Stomach smooth muscle (tissue), 2 donors: ENCODE data around the gene COQ9.

Experiments used
- H3K27ac ChIP-seq: one replicate; pipeline ENCODE4 v1.7.0; 2013; ENCODE audit warnings: mild to moderate bottlenecking, low read length, inconsistent platforms
- H3K27me3 ChIP-seq, 2 donors: one replicate each; pipeline ENCODE4 v1.7.0; 2013; ENCODE audit warnings: low read length in 2 of 2; ENCODE audit not compliant: insufficient read depth in 2 of 2, control insufficient read depth in 1 of 2
- H3K36me3 ChIP-seq, 2 donors: one replicate each; pipeline ENCODE4 v1.7.0; 2013; ENCODE audit warnings: low read length in 2 of 2; ENCODE audit not compliant: control insufficient read depth in 2 of 2, insufficient read depth in 2 of 2
- H3K4me1 ChIP-seq: one replicate; pipeline ENCODE4 v1.7.0; 2013; ENCODE audit warnings: low read length; ENCODE audit not compliant: control insufficient read depth, insufficient read depth
- H3K4me3 ChIP-seq, 2 donors: one replicate each; pipeline ENCODE4 v1.7.0; 2013; ENCODE audit warnings: low read length in 2 of 2
- H3K9ac ChIP-seq, 2 donors: one replicate each; pipeline ENCODE4 v1.7.0; 2013; ENCODE audit warnings: low read length in 2 of 2, mild to moderate bottlenecking in 1 of 2
- H3K9me3 ChIP-seq, 2 donors: one replicate each; pipeline ENCODE4 v1.7.0; 2013; ENCODE audit warnings: low read length in 2 of 2; ENCODE audit not compliant: control insufficient read depth in 2 of 2
- donor health status: healthy.
- donor health status: Pancreatic carcinoma.

The COQ9 gene

DNA sequence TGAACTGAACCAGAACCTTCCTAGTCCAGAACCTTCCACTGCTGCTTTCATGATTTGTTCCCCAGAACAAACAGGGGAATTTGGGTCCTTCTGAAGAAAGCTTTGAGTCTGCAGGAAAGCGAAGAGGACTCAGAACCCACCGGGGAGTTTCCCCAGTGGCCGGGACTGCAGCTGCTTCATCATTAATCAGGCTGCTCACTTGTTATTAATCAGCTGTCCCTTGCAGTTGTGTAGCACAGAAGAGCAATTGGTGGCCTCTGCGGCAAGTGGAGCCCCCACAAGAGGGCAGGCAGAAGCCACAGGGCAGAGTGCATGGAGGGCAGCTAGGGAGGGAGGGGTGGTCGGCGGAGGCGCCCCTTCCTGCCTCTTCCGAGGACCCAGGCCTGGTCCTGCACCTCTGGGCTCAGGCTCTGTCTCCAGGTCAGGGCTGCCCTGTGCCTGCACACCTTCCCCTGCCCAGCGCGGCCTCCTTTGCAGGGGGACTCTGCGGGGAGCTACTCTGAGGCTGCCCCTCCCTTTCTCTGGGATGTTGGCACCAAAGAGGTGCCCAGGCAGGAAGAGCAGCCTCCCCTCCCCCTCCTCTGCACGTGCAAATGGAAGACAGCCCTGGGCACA lies 35.8 kb upstream of the COQ9 start:
- Histone ChIP-seq H3K9me3 (no peaks in the 10 kb centered on the region), H3K9ac (no peak overlapping the region), H3K27ac (no peak overlapping the region), H3K36me3 (no peaks in the 10 kb centered on the region), H3K27me3 (peaks cover 2% of the 10 kb centered on the region in 2 donors), H3K4me3 (no peak overlapping the region), H3K4me1 (peaks cover 6% of the 10 kb centered on the region)

DNA sequence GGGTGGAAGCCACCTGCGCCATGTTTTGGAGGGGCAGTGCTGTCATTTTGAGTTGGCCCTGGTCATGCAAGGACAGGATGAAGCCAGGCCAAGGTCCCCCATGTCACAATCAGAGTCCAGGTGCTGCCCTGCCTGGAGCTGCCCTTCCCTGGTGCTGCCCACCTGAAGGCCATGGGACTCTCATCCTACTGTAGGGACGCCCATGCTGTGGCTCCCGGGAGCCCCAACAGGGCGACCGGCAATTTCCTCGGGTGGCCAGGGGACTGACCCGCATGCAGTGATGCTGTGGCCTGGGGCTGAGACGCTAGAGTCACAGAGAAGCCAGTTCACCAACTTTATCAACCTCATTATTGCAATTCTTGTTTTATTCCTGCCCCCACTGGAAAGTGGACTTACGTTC lies 34.7 kb upstream of the COQ9 start:
- H3K9ac ChIP-seq = no peak overlapping the region
- no peak overlapping the region for H3K4me3 ChIP-seq
- peaks cover 15% of the 10 kb centered on the region for H3K4me1 ChIP-seq

DNA sequence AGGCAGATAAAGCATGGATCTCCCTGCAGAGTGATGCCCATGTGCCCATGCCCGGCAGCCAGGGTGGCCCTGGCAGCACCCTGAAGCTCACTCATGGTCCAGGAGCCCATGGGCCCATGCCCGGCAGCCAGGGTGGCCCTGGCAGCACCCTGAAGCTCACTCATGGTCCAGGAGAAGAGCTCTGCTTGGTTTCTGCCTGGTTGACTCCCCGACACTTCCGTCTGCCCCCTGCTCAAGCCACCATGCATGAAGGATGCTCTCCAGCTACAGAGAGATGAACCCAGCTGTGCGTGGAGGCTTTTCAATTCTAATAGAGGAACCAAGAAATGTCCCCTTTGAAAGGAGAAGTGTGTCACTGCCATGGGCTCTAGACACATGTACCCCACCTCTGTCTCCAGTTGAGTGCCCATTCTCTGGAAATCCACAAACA lies 34.0 kb upstream of the COQ9 start:
- H3K4me1 ChIP-seq = peaks cover 15% of the 10 kb centered on the region
- H3K27ac ChIP-seq = no peak overlapping the region
- no peaks in the 10 kb centered on the region for H3K36me3 ChIP-seq
- no peak overlapping the region for H3K9ac ChIP-seq
- no peaks in the 10 kb centered on the region for H3K9me3 ChIP-seq
- peaks cover 2% of the 10 kb centered on the region in 2 donors for H3K27me3 ChIP-seq
- H3K4me3 ChIP-seq = no peak overlapping the region

More for the DNA sequence above, 34.7 kb upstream of the COQ9 start:
- Histone ChIP-seq H3K27me3 (peaks cover 2% of the 10 kb centered on the region in 2 donors), H3K36me3 (no peaks in the 10 kb centered on the region), H3K9me3 (no peaks in the 10 kb centered on the region), H3K27ac (no peak overlapping the region)

DNA sequence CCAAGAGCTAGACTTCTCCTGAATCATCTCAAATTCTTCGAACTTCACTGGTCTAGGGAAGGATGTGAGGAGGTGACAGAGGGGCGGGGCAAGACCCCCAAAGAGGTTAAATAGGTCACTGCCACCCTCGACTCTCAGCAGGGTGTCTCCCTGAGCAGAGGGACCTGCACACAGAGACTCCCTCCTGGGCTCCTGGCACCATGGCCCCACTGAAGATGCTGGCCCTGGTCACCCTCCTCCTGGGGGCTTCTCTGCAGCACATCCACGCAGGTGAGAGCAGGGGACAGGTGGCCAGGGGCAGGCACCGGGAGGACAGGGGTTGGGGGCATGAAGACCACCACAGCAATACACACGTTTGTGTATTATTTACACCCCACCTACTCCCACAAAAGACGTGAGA lies 33.5 kb upstream of the COQ9 start:
- H3K4me3 ChIP-seq = no peak overlapping the region
- H3K9me3 ChIP-seq = no peaks in the 10 kb centered on the region
- H3K36me3 ChIP-seq = no peaks in the 10 kb centered on the region
- no peak overlapping the region for H3K9ac ChIP-seq
- no peak overlapping the region for H3K27ac ChIP-seq
- H3K4me1 ChIP-seq = peaks cover 18% of the 10 kb centered on the region
- H3K27me3 ChIP-seq = peaks cover 2% of the 10 kb centered on the region in 2 donors

DNA sequence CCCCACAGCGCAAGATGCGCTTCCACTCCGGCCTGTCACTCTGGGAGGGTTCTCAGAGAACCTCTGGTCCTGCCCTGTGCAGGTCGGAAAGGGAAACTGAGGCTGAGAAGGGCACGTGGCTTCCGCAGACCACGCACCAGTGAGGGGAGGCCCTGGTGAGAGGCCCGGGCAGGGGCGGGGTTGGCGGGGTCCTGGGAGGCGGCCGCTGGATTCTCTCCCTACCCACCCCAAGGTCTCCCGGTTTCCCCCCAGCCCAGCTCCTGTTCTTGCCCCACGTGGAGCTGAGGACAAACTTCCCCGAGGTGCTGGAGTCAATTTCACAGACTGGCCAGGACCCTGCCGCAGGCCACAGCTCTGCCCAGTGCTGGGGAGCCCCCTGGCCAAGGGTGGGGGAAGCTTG lies 31.2 kb upstream of the COQ9 start:
- Histone ChIP-seq H3K27ac (no peak overlapping the region), H3K4me1 (peaks cover 19% of the 10 kb centered on the region), H3K9ac (no peak overlapping the region), H3K4me3 (no peak overlapping the region), H3K36me3 (no peaks in the 10 kb centered on the region), H3K27me3 (peaks cover 0 to 2% of the 10 kb centered on the region in 2 donors), H3K9me3 (no peaks in the 10 kb centered on the region)

DNA sequence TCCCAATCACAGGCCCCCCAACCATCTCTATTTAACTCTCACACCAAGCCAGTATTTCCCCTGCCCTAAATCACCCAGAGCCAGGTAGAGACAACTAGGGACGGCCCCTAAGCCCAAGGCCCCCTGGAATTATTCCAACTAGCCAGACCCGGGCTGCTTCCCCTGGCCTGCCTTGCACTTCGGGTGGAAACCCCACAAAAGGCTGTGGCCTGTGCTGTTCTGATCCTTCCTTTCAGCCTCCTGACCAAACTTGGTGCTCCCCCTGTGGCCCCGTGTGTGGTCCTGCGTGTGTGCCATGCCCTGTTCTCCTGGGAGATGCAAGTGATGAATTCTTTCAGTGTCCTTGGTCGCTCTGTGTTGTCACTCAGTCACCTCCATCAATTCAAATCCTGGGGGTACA lies 27.8 kb upstream of the COQ9 start:
- Histone ChIP-seq H3K9ac (peak overlapping the region in 1 of 2 donors; percentile 9), H3K4me3 (no peak overlapping the region), H3K9me3 (no peaks in the 10 kb centered on the region), H3K36me3 (no peaks in the 10 kb centered on the region), H3K27ac (no peak overlapping the region), H3K4me1 (peaks cover 25% of the 10 kb centered on the region), H3K27me3 (no peaks in the 10 kb centered on the region)

DNA sequence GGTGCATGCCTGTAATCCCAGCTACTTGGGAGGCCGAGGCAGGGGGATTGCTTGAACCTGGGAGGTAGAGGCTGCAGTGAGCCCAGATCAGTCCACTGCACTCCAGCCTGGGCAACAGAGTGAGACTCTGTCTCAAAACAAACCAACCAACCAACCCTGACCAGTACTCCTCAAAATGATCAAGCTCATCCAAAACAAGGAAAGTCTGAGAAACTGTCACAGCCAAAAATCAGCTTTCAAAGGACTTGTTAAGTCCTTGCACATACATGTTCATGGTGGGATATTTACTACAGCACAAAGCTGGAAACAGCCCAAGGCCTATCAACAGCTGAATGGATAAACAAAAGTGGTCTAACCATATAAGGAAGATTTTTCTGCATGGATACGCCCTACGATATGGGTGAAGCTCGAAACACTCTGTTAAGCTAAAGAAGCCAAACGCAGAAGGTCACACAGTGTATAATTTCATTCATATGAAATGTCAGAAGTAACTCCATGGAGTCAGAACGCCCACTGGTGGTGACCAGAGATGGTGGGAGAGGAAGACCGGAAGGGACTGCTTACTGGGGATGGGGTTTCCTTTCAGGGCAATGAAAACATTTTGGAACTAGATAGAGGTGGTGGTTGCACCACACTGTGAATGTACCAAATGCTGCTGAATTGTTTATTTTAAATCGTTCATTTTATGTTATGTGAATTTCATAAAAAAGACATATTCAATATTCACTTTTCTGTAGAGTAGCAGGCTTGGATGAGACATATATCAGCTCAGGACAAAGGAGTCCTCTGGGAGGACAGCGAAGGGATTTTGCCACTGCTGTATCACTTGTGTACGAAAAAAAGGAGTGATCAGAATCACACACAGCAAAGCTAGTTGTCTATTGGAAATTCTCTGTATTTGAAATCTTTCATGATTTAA lies 25.0 kb upstream of the COQ9 start:
- Histone ChIP-seq H3K27me3 (no peaks in the 10 kb centered on the region), H3K9ac (peak overlapping the region in 1 of 2 donors; percentile 2), H3K9me3 (no peaks in the 10 kb centered on the region), H3K4me3 (no peak overlapping the region), H3K36me3 (peaks cover 0 to 2% of the 10 kb centered on the region in 2 donors), H3K27ac (no peak overlapping the region), H3K4me1 (peaks cover 25% of the 10 kb centered on the region)

DNA sequence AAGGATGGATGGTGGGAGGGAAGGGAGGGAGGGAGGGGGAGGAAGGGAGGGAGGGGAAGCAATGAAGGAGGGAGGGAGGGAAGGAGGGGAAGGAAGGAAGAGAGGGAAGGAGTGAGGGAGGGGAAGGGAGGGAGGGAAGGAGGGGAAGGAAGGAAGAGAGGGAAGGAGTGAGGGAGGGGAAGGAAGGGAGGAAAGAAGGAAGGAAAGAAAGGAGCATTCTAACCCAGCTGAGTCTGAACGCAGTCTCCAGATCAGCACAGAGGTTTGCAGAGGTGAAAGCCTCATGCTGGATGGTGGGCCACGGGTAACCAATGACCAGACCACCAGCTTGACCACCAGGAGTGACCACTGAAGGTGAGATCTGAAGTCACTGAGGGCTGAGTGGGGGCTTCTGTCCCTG lies 24.1 kb upstream of the COQ9 start:
- Histone ChIP-seq H3K9me3 (no peaks in the 10 kb centered on the region), H3K36me3 (peaks cover under 1 to 6% of the 10 kb centered on the region in 2 donors), H3K27ac (no peak overlapping the region), H3K4me1 (peaks cover 24% of the 10 kb centered on the region), H3K27me3 (no peaks in the 10 kb centered on the region), H3K4me3 (no peak overlapping the region), H3K9ac (no peak overlapping the region)

DNA sequence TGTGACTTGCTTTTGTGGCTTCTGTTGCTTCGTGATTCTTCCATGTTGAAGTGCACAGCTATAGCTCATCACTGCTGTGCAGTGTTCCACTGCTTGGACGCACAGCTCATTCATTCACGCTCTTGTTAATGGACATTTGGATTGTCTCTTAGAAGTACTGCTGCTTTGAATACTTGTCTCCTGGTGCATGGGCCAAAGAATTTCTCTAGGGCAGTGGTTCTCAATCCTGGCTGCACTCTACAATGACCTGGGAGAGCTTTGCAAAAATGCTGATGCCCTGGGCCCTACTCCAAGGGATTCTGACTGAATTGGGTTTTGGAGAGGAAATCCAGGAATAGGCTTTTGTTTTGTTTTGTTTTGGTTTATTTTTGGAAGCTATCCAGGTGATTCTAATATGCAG lies 22.7 kb upstream of the COQ9 start:
- Histone ChIP-seq H3K36me3 (peaks cover 11 to 17% of the 10 kb centered on the region in 2 donors), H3K27me3 (no peaks in the 10 kb centered on the region), H3K4me1 (peaks cover 13% of the 10 kb centered on the region), H3K4me3 (no peak overlapping the region), H3K9ac (peak overlapping the region in 1 of 2 donors; percentile 2), H3K27ac (no peak overlapping the region), H3K9me3 (no peaks in the 10 kb centered on the region)

DNA sequence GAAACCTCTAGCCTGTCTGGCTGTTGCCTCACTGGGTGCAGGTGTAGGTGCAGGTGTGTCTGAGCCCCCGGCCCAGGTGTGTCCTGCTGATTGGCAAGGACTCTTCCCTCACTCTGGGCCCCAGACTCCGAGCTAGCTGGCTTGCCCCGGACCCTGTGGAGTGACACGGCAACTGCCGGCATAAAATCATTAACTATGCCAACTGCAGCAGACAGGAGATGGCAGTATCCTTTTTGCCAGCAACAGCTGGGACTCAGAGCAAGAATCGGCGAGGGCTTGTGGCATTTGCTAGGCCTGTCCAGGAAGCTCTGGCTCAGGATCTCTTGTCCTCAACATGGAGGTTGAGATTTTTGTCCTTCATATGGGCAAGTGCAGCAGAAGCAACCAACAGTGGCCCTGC lies 20.9 kb upstream of the COQ9 start:
- Histone ChIP-seq H3K27ac (no peak overlapping the region), H3K27me3 (no peaks in the 10 kb centered on the region), H3K9ac (no peak overlapping the region), H3K4me3 (no peak overlapping the region), H3K9me3 (no peaks in the 10 kb centered on the region), H3K36me3 (peaks cover 28 to 33% of the 10 kb centered on the region in 2 donors), H3K4me1 (peaks cover 13% of the 10 kb centered on the region)

DNA sequence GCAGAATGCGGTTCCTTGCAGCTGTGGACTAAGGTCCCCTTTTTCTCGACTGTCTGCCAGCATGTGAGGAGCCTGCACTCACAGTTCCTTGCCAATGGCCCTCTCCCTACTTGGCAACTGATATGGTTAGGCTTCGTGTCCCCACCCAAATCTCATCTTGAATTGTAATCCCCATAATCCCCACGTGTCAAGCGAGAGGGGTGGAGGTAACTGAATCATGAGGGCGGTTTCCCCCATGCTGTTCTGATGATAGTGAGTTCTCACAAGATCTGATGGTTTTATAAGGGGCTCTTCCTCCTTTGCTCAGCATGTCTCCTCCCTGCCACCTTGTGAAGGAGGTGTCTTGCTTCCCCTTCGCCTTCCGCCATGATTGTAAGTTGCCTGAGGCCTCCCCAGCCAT lies 20.0 kb upstream of the COQ9 start:
- Histone ChIP-seq H3K9me3 (no peaks in the 10 kb centered on the region), H3K4me3 (no peak overlapping the region), H3K27ac (no peak overlapping the region), H3K9ac (no peak overlapping the region), H3K36me3 (peaks cover 35 to 39% of the 10 kb centered on the region in 2 donors), H3K27me3 (no peaks in the 10 kb centered on the region), H3K4me1 (peaks cover 9% of the 10 kb centered on the region)
